Prostate gland (tissue), 2 donors: ENCODE results near the gene NACAD.

ENCODE experiments used
- POLR2A ChIP-seq: fragments of 450-650 bp; IDR thresholded peaks from one replicate; pipeline ENCODE4 v1.6.1; 2016; ENCODE audit warnings: antibody characterized with exemption, mild to moderate bottlenecking
- POLR2AphosphoS5 ChIP-seq: sonication (generic); formaldehyde crosslinking; IDR thresholded peaks from one replicate; pipeline ENCODE4 v1.6.1; 2017; ENCODE audit warnings: antibody characterized with exemption
- TF ChIP-seq, protein P1 (sequence below), 4 experiments: fragments of 200-600 bp in 2 of 4; fragments of 450-650 bp in 2 of 4; sonication (generic) in 2 of 4; IDR thresholded peaks; 1 replicate in 3 of 4; 2 replicates in 1 of 4; pipeline ENCODE4 v1.5.1; 2016 to 2019; ENCODE audit warnings: antibody characterized with exemption in 4 of 4, mild to moderate bottlenecking in 2 of 4, moderate library complexity in 2 of 4

DNA sequence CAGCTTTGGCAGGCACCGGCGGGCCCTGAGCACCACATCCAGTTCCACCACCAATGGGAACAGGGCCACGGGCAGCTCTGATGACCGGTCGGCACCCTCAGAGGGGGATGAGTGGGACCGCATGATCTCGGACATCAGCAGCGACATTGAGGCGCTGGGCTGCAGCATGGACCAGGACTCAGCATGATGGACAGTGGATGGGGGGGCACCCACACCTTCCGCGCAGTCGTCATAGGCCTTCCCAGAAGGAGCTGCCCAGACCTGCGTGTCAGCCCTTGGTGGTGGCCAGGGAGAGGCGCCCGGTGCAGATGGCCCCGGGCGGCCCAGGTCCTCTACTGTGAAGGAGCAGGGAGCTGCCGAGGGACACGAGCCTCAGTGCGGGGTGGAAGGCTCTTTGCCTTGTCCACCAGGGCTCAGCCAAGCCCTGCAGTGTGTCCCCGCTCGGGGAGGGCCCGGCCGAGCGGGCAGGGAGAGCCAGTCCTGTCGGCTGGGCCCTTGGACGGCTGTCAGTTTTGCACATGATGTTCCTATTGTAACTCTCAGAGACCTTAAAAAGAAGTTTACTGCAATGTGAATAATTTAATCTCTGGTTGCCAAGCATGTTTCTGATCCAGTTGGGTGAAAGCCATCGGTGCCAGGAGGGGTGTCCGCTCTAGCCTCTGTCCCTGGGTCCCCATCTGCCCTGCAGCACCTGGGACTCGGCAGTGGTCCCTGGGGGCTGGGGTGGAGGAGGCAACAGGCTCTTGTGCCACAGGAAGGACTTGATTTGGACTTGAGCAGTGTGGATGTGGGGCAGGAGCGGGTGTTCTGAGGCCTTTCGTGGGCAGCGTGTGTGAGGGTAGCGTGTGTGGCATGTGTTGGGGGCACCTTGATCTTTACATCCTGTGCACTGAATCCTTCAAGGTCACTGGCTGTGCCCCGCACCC is 12.6 kb downstream of the NACAD start:
- TF ChIP-seq POLR2A = no peak
- TF ChIP-seq, protein P1, sequence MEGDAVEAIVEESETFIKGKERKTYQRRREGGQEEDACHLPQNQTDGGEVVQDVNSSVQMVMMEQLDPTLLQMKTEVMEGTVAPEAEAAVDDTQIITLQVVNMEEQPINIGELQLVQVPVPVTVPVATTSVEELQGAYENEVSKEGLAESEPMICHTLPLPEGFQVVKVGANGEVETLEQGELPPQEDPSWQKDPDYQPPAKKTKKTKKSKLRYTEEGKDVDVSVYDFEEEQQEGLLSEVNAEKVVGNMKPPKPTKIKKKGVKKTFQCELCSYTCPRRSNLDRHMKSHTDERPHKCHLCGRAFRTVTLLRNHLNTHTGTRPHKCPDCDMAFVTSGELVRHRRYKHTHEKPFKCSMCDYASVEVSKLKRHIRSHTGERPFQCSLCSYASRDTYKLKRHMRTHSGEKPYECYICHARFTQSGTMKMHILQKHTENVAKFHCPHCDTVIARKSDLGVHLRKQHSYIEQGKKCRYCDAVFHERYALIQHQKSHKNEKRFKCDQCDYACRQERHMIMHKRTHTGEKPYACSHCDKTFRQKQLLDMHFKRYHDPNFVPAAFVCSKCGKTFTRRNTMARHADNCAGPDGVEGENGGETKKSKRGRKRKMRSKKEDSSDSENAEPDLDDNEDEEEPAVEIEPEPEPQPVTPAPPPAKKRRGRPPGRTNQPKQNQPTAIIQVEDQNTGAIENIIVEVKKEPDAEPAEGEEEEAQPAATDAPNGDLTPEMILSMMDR (IDR thresholded peaks at IDR 0.05) = no peak
- TF ChIP-seq POLR2AphosphoS5 = no peak
